T-cell (primary cell): ENCODE measurements around the gene PTPRT. TPM values are rescaled to one million over a fixed set of nuclear protein-coding genes. Genes with fewer than 3 reads are reported as not detected.

Experiments used
- ATAC-seq, 4 experiments: fragments of 200-7000 bp in 3 of 4; fragments of 150-1000 bp in 1 of 4; cut with Tn5 transposase; replicated peaks in 1 of 4; 1 replicate in 3 of 4; 2 replicates in 1 of 4; pipeline ENCODE4 v1.10.0; 2021; ENCODE audit warnings: moderate library complexity in 3 of 4, mild to moderate bottlenecking in 2 of 4, moderate number of reproducible peaks in 1 of 4
- CTCF ChIA-PET, 2 donors: fragments of 300-600 bp; sonication (Branson Sonifier 250); formaldehyde crosslinking; loops; one replicate each; lab custom pipeline; 2022; ENCODE audit warnings: antibody characterized with exemption in 2 of 2; lab: Charles Lee
- POLR2A ChIA-PET, 2 donors: fragments of 300-600 bp; sonication (Branson Sonifier 250); formaldehyde crosslinking; loops; one replicate each; lab custom pipeline; 2022; ENCODE audit warnings: antibody characterized with exemption in 2 of 2; lab: Charles Lee
- DNase-seq, 35 experiments: peaks; one replicate each; pipeline versions ENCODE4 v3.0.0 to v3.0.0-alpha.2; 2013 to 2023
- H3K27ac ChIP-seq: one replicate; pipeline ENCODE4 v1.5.1; 2013; ENCODE audit warnings: low read length
- H3K27me3 ChIP-seq, 2 experiments: replicated peaks in 1 of 2; 1 replicate in 1 of 2; 2 replicates in 1 of 2; pipeline versions ENCODE4 v1.6.1 to v1.7.0; 2013; ENCODE audit warnings: low read length in 1 of 2, mixed read lengths in 1 of 2; ENCODE audit not compliant: control insufficient read depth in 2 of 2, insufficient read depth in 2 of 2; ENCODE audit errors: extremely low read depth in 1 of 2
- H3K36me3 ChIP-seq, 2 donors: 1 replicate in 1 of 2; 2 replicates in 1 of 2; pipeline versions ENCODE4 v1.6.1 to v1.7.0; 2013; ENCODE audit warnings: low read length in 1 of 2; ENCODE audit not compliant: control insufficient read depth in 2 of 2, insufficient read depth in 1 of 2; ENCODE audit errors: extremely low read depth in 1 of 2
- H3K4me1 ChIP-seq, 2 experiments: 1 replicate in 1 of 2; 2 replicates in 1 of 2; pipeline versions ENCODE4 v1.6.1 to v1.7.0; 2013; ENCODE audit warnings: low read length in 2 of 2, mixed read lengths in 1 of 2; ENCODE audit not compliant: insufficient read depth in 2 of 2, control insufficient read depth in 1 of 2; ENCODE audit errors: extremely low read depth in 1 of 2
- H3K4me3 ChIP-seq, 2 donors: 1 replicate in 1 of 2; 2 replicates in 1 of 2; pipeline versions ENCODE4 v1.5.1 to v1.7.0; 2013; ENCODE audit warnings: mild to moderate bottlenecking in 2 of 2, low read length in 1 of 2, moderate library complexity in 1 of 2; ENCODE audit not compliant: control insufficient read depth in 1 of 2; ENCODE audit errors: extremely low read depth in 1 of 2
- H3K9me3 ChIP-seq: 2 replicates; pipeline ENCODE4 v1.7.0; 2013
- H3K27ac Mint-ChIP-seq, 2 donors: one replicate each; pipeline ENCODE4 v1.8.0; 2020 to 2021; ENCODE audit warnings: mild to moderate bottlenecking in 2 of 2, mixed read lengths in 2 of 2
- H3K27me3 Mint-ChIP-seq, 2 donors: one replicate each; pipeline ENCODE4 v1.8.0; 2021 to 2022; ENCODE audit warnings: mixed read lengths in 2 of 2
- H3K36me3 Mint-ChIP-seq: one replicate; pipeline ENCODE4 v1.8.0; 2021; ENCODE audit warnings: mixed read lengths
- H3K4me1 Mint-ChIP-seq, 3 donors: one replicate each; pipeline ENCODE4 v1.8.0; 2020 to 2022; ENCODE audit warnings: mixed read lengths in 3 of 3, mild to moderate bottlenecking in 1 of 3
- H3K4me3 Mint-ChIP-seq, 3 donors: one replicate each; pipeline ENCODE4 v1.8.0; 2020 to 2022; ENCODE audit warnings: mild to moderate bottlenecking in 3 of 3, mixed read lengths in 3 of 3, moderate library complexity in 3 of 3
- H3K9me3 Mint-ChIP-seq, 3 donors: one replicate each; pipeline ENCODE4 v1.8.0; 2020 to 2022; ENCODE audit warnings: mixed read lengths in 3 of 3
- WGBS: methylation state at CpG from one replicate; pipeline ENCODE4 v1.1.5; 2013; ENCODE audit warnings: missing lambda C conversion rate; ENCODE audit not compliant: insufficient coverage; 5-methylcytosine and 5-hydroxymethylcytosine counted together
- total RNA-seq, 35 experiments: library from RNA in 6 of 35; stranded (reverse) in 6 of 35; fragments of 120-200 nt in 1 of 35; gene quantifications; one replicate each; pipeline versions ENCODE4 v1.2.1 to v1.2.4 and lab custom pipeline; 2013 to 2026

The PTPRT gene
- total RNA-seq, 5 donors from 2014 or later (not counting 1 experiment from before 2014, with no cell fraction given), result not detected

DNA sequence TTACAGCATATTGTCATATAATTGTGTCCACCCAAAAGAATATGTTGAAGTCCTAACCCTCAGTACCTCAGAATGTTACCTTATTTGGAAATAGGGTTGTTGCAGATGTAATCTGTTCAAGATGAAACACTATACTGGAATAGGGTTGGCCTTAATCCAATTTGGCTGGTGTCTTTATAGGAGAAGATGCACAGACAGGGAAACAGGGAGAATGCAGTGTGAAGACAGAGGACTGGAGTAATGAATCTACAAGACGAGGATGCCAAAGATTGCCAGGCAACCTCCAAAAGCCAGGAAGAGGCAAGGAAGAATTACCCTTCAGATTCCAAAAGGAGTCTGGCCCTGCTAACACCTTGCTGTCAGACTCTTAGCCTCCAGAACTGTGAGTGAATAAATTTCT, 482.9 kb downstream of the PTPRT start:
- no peaks in the 10 kb centered on the region for H3K36me3 Mint-ChIP-seq
- no peak overlapping the region for H3K27ac ChIP-seq
- DNase-seq, result no peak
- no peak overlapping the region for H3K27ac Mint-ChIP-seq
- no peak overlapping the region for H3K4me3 Mint-ChIP-seq
- no peaks in the 10 kb centered on the region for H3K4me1 Mint-ChIP-seq
- no peaks in the 10 kb centered on the region for H3K9me3 ChIP-seq
- CTCF ChIA-PET, result no interaction called here
- no peaks in the 10 kb centered on the region for H3K27me3 Mint-ChIP-seq
- no peaks in the 10 kb centered on the region for H3K4me1 ChIP-seq
- no peaks in the 10 kb centered on the region for H3K27me3 ChIP-seq
- no peak overlapping the region for H3K4me3 ChIP-seq
- WGBS, result no CpG with 5 or more reads among the region's 1 CpG
- H3K36me3 ChIP-seq, result no peaks in the 10 kb centered on the region
- peaks cover 17 to 47% (median 23%) of the 10 kb centered on the region in 3 donors for H3K9me3 Mint-ChIP-seq
- ATAC-seq, result no peak
- POLR2A ChIA-PET, result no interaction called here

DNA sequence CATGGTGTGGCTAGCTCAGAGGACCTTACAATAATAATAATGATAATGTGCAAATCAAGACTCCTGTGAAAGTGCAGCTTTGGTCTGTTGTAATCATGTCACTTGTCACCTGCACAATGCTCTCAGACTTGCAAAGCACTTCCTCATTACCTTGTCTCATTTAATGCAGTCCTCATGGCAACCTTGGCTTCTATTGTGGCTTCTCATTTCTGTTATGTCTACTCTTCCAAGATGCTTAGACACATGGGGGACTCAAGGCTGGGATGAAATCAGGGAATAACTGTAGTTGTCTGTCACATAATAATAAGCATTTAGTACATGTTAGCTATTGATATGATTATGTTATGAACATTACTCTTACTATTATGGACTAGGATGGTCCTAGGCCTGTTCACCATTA, 484.2 kb downstream of the PTPRT start:
- ChIA-PET CTCF (no interaction called here), POLR2A (no interaction called here)
- DNase-seq, result no peak
- Mint-ChIP-seq H3K36me3 (no peaks in the 10 kb centered on the region), H3K27me3 (no peaks in the 10 kb centered on the region), H3K4me3 (no peak overlapping the region), H3K27ac (no peak overlapping the region), H3K9me3 (peaks cover 13 to 40% (median 18%) of the 10 kb centered on the region in 3 donors), H3K4me1 (no peaks in the 10 kb centered on the region)
- H3K9me3 ChIP-seq, result no peaks in the 10 kb centered on the region
- H3K4me1 ChIP-seq, result no peaks in the 10 kb centered on the region
- no peaks in the 10 kb centered on the region for H3K36me3 ChIP-seq
- H3K27me3 ChIP-seq, result no peaks in the 10 kb centered on the region
- H3K27ac ChIP-seq, result no peak overlapping the region
- H3K4me3 ChIP-seq, result no peak overlapping the region
- no peak for ATAC-seq

DNA sequence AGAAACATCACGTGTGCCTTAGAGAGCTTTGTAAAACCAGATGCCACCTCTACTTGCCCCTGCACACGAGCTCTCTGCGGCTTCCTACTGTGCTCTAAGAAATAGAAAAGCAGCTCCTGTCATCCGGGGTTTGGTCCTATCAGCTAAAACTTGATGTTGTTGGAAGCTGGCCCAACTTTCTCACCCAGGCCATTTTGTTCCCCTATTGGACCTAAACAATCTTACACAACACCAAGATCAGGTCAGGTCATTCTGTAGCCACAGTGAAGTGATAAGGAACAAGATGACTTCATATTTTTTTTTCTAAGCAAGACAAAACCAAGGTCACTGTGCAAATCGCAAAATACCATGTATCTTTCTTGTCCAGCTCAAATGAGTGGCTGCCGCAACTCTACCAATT, 486.0 kb downstream of the PTPRT start:
- Mint-ChIP-seq H3K27ac (no peak overlapping the region), H3K27me3 (no peaks in the 10 kb centered on the region), H3K9me3 (peaks cover 9 to 28% (median 14%) of the 10 kb centered on the region in 3 donors), H3K4me3 (no peak overlapping the region), H3K36me3 (no peaks in the 10 kb centered on the region), H3K4me1 (no peaks in the 10 kb centered on the region)
- Histone ChIP-seq H3K4me3 (no peak overlapping the region), H3K27ac (no peak overlapping the region), H3K36me3 (no peaks in the 10 kb centered on the region), H3K27me3 (no peaks in the 10 kb centered on the region), H3K4me1 (no peaks in the 10 kb centered on the region), H3K9me3 (no peaks in the 10 kb centered on the region)
- 86% methylated on average over 2 of the region's 6 CpGs for WGBS
- CTCF ChIA-PET, result no interaction called here
- POLR2A ChIA-PET, result no interaction called here
- DNase-seq, result no peak
- no peak for ATAC-seq

DNA sequence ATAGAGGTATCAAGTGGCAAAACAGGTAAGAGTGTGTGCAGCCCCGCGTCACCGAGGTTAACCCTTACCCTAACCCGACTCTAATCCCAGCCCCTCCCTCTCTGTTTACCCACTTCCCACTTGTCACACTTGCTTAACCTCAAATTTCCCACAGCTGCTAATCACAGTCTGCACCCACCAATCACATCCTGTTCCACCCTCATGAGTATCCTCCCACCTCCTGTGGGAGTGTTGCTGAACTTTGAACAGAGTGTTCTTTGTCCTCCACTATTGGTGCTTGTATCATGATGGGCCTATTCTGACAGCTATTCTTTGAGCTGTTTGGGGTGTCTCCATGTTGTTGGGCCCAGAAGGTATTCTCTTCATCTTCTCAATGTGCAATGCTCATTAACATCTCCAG, 487.8 kb downstream of the PTPRT start:
- no peaks in the 10 kb centered on the region for H3K4me1 ChIP-seq
- ATAC-seq (peak in 1 of 4 experiments; percentile 34), DNase-seq (no peak)
- 80% methylated on average over 1 of the region's 4 CpGs for WGBS
- POLR2A ChIA-PET, result no interaction called here
- CTCF ChIA-PET, result interaction anchor here in 1 of 2 donors (0.6 kb wide), 1 partner anchor 112 kb away, joined by 3 read pairs; no protein-coding TSS in a partner anchor
- H3K27me3 ChIP-seq, result no peaks in the 10 kb centered on the region
- no peak overlapping the region for H3K4me3 Mint-ChIP-seq
- H3K36me3 ChIP-seq, result no peaks in the 10 kb centered on the region
- no peaks in the 10 kb centered on the region for H3K9me3 ChIP-seq
- H3K27ac Mint-ChIP-seq, result no peak overlapping the region
- no peaks in the 10 kb centered on the region for H3K36me3 Mint-ChIP-seq
- no peaks in the 10 kb centered on the region for H3K4me1 Mint-ChIP-seq
- no peak overlapping the region for H3K4me3 ChIP-seq
- no peaks in the 10 kb centered on the region for H3K27me3 Mint-ChIP-seq
- peaks cover 9 to 24% (median 14%) of the 10 kb centered on the region in 3 donors for H3K9me3 Mint-ChIP-seq
- H3K27ac ChIP-seq, result no peak overlapping the region

DNA sequence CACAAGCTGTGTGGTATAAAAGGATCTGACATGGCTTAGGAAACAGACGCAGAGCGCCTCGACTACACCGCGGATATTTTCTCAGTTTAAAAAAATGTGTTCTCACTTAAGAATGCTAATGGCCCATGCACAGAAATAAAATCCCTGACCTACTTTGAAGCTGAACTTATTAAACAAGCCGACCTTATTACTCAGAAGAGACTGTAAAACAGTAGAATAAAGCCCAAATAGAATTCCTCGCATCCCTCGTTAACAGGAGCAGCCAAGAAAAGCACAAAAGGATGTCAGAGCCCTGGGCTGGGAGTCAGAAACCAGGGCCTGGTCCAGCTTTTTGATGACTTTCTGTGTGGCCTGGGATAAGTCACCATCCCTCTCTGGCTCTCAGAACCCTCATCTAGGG, 489.3 kb downstream of the PTPRT start:
- ATAC-seq, result no peak
- CTCF ChIA-PET, result no interaction called here

DNA sequence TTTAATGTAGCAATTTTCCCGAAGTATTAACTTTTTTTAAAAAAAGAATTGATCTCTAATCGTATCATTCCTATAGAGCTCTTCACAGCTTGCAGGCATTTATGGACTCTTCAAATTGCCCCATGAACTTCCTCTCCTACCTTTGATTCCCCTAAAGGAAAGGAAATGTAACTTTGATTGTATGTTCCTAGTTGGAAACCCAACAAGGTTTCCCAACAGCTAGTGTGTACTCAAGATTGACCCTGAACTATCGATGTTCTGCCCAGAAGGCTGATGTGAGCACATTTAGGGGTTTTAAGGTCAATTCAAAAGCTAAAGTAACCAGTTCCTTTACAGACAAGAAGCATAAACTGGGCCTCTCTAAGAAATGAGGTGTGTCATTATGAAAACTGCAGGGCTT, 491.7 kb downstream of the PTPRT start:
- no peaks in the 10 kb centered on the region for H3K9me3 ChIP-seq
- no peak overlapping the region for H3K27ac Mint-ChIP-seq
- no CpG with 5 or more reads among the region's 3 CpGs for WGBS
- peaks cover 5 to 13% (median 10%) of the 10 kb centered on the region in 3 donors for H3K9me3 Mint-ChIP-seq
- no peak overlapping the region for H3K4me3 Mint-ChIP-seq
- no peak overlapping the region for H3K4me3 ChIP-seq
- no peaks in the 10 kb centered on the region for H3K4me1 Mint-ChIP-seq
- POLR2A ChIA-PET, result no interaction called here
- H3K27me3 ChIP-seq, result no peaks in the 10 kb centered on the region
- H3K36me3 ChIP-seq, result no peaks in the 10 kb centered on the region
- no peaks in the 10 kb centered on the region for H3K4me1 ChIP-seq
- H3K36me3 Mint-ChIP-seq, result no peaks in the 10 kb centered on the region
- no peaks in the 10 kb centered on the region for H3K27me3 Mint-ChIP-seq
- ATAC-seq (no peak), DNase-seq (no peak)
- H3K27ac ChIP-seq, result no peak overlapping the region
- CTCF ChIA-PET, result no interaction called here

More for the DNA sequence above, 489.3 kb downstream of the PTPRT start:
- no peaks in the 10 kb centered on the region for H3K4me1 Mint-ChIP-seq
- H3K27me3 Mint-ChIP-seq, result no peaks in the 10 kb centered on the region
- Histone ChIP-seq H3K27ac (no peak overlapping the region), H3K36me3 (no peaks in the 10 kb centered on the region), H3K4me1 (no peaks in the 10 kb centered on the region), H3K4me3 (no peak overlapping the region), H3K9me3 (no peaks in the 10 kb centered on the region), H3K27me3 (no peaks in the 10 kb centered on the region)
- 50% methylated on average over 1 of the region's 8 CpGs for WGBS
- DNase-seq, result no peak
- H3K9me3 Mint-ChIP-seq, result peaks cover 9 to 24% (median 14%) of the 10 kb centered on the region in 3 donors
- no peak overlapping the region for H3K27ac Mint-ChIP-seq
- POLR2A ChIA-PET, result no interaction called here
- H3K36me3 Mint-ChIP-seq, result no peaks in the 10 kb centered on the region
- H3K4me3 Mint-ChIP-seq, result no peak overlapping the region

DNA sequence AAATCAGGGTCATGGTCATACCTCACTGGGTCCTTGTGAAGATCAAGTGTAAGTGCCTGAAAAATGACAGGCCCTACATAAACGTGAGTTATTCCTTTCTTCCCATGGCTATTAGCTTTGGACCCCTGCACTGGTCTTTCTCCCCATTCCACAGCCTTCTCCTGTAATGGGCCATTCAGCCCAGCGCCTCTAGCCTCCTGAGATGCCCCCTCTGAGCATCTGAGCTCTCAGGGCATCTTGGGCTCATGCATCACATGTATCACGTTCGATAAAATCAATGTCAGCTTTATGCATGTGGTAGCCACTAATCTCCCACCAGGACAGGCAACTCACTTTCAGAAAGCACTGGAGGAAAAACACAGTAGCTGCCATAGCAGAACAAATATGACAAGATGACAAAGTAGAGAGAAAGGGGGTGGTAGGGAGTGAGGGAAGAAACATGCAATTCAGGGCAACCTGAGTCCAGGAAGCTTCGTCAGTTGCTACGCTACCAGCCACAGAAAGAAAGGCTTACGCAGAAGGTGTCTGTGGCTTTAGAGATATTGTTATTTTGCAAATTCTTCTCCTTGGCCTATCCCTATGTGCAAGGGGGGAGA, 498.8 kb downstream of the PTPRT start:
- no peak overlapping the region for H3K4me3 Mint-ChIP-seq
- no peaks in the 10 kb centered on the region for H3K27me3 Mint-ChIP-seq
- H3K4me1 ChIP-seq, result no peaks in the 10 kb centered on the region
- no peaks in the 10 kb centered on the region for H3K9me3 ChIP-seq
- no peaks in the 10 kb centered on the region for H3K27me3 ChIP-seq
- no peaks in the 10 kb centered on the region for H3K36me3 Mint-ChIP-seq
- DNase-seq (no peak), ATAC-seq (no peak)
- no peaks in the 10 kb centered on the region for H3K36me3 ChIP-seq
- no peaks in the 10 kb centered on the region for H3K4me1 Mint-ChIP-seq
- ChIA-PET POLR2A (no interaction called here), CTCF (no interaction called here)
- H3K27ac ChIP-seq, result no peak overlapping the region
- no peak overlapping the region for H3K4me3 ChIP-seq
- 75% methylated on average over 4 of the region's 7 CpGs for WGBS
- no peak overlapping the region for H3K27ac Mint-ChIP-seq
- H3K9me3 Mint-ChIP-seq, result peaks cover 10 to 17% (median 16%) of the 10 kb centered on the region in 3 donors
